Activated CD4-positive, alpha-beta T cell treated with anti-CD3 and anti-CD28 coated beads, Interleukin-2, amount 50 U/mL, for 24 hours (primary cell): Measurements from ENCODE around the gene HMGXB4.

Experiments used
- DNase-seq, 2 donors: peaks; one replicate each; pipeline ENCODE4 v3.0.0-alpha.2; 2020; ENCODE audit warnings: low read depth in 1 of 2, low spot score in 1 of 2

The HMGXB4 gene

DNA sequence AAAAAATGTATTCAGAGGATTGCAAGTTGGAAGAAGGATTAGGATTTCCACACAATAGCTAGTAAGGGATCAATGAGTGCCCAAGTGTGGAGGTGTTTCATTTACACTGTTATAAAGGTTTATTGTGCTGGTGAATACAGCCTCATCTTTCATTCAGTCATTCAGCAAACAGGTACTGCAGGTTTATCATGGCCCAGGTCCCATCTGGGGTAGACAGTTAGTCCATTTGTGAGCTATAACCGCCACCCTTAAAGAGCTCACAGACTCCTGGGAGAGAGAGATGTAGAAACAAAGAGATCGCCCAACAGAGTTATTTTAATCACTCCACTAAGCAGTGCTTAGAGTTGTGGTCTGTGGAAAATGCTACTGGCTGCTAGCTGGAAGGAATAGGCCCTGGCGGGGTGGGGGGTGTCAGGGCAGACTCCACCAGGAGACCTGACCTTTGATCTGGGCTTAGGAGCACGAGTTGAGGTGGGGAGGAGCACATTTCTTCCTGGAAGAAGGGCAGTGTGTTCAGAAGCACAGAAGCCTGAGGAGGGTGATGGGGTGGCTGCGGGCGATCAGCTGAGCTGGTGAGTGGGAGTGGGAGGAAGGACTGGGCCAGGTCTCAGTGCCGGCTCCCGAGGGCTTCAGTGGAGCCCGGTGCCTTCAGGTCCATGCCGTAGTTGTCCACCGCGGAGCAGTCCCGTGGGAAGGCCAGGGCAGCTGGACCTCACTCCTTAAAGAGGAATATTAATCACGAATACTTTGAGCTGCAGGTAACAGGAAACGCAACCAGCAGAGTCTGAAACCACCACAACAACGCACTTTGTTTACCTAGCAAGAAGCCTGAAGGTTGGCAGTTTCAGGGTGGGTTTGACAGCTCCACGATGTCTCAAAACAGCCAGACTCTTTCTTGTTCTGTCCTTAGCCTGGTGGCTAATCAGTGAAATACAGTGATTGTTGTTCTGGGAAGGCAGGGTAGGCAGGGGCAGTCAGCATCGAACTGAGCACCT lies 53.6 kb downstream of the HMGXB4 start:
- DNase-seq: no peak

DNA sequence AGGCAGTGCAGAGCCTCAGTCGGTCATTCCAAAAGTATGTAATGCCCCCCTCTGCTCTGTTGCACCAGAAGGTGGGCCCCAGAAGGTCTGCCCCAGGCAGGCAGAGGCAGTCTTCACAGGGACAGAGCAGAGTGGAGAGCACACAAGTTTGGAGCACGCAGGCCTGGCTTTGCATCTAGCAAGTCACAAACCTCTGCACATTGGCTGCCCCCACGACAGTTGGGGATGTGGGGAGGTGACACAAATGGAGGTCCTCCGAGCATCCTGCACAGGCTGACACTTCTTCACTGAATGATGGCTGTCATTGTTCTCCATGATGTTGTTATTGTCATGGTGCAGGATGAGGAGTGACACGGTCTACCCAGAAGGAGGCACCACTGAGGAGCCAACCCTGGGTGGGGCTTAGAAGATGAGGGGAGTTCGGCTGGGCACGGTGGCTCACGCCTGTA lies 54.3 kb downstream of the HMGXB4 start:
- DNase-seq: no peak

DNA sequence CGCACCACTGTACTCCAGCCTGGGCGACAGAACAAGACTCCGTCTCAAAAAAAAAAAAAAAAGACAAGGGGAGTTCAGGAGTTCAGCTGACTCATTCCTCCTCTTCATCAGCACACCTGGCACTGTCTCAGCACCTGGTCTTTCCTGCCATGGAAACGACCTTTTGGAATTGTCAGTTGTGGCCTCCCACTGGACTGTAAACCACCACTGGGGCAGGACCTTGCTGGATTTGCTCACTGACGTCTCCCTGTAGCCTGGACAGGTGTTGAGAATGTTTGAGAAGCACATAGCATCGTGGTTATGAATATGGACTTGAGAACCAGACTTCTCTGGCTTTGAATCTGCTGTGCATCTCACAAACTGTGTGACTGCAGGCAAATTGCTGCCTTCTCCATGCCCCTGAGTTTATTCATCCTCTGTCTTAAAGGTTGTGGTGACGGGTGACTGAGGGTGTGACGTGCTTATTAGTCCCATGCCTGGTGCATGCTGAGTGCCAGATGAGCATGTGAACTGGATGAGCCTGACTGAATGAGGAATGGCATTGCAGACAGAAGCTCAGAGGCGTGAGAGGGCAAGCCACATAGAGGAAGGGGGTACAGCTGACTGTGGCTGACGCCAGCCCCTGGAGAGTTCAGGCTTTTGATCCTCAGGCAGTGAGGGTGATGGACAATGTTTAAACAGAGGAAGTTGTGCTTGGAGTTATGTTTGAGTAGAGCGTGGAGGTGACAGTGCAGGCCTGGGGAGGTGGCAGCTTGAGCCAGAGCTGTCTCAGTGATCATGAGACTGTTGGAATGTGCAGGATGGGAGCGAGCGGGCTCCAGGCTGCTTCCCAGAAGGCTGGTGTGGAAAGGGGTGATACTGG lies 55.1 kb downstream of the HMGXB4 start:
- DNase-seq: no peak

DNA sequence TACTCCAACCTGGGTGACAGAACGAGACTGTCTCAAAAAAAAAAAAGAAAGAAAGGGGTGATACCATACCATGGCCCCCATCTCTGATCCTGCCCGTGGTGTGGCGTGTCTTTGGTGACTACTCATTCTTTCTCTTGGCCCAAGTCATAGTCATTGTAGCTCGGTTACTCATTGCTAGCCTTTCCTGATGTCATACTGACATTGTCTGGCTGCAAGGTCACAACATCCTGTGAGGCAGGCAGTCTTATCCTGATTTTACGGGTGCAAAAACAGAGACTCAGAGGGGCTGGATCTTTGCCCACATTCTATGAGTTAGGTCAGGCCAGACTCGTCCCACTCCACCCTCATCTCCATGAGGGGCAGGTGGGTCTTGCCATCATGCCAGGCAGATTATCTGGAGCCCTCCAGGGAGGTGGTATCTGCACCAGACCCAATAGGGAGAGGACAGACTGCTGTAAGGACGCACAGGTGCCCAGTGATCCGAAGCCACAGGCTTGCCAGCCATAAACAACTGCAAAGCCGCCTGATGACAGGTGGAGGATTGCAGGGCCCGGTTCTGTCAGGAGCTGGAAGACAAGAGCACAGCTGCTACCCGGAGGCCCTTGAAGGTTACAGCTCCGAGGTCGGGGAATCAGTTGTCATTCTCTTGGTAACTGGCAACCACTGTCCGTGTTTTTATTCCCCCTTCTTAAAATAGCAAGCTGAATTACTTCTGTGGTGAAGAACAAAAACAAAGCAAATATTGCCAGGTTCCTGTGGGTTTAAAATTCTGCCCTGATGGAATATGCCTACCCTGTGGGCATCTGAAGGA lies 56.2 kb downstream of the HMGXB4 start:
- DNase-seq: no peak

DNA sequence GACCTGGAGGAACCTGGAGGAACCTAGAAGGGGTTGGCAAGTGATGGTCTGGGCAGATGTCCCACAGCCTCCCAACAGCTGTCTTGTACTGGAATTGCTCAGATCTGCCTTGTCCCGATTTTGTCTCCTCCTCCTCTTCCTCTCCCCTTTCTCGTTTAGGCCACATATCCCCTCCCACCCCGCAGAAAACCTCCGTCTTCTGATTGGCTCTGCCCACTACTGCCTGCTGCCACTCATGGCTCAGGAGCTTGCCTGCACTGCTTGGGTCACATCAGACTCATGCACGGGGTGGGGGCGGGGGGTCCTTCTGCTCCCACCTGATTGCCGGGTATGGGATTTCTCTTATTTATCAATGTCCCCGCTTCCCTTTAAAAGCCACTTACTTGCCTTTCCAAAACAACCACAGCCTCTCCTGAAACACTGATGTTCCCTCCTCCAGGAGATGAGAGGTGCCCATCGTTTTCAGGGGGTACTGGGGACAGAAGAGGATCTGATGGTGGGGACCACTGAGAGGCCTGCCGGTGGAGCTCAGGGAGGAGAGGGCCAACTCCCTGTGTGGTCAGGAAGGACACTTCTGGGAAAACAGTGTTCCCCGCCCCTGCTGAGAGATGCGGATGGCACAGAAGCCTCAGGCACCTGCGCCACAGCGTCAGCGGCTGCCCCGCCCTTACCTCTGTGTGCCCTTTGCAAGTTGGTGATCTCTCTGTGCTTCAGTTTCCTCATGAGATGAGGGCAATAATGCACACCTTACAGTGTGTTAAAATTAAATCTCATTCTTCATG lies 57.1 kb downstream of the HMGXB4 start:
- DNase-seq: no peak

DNA sequence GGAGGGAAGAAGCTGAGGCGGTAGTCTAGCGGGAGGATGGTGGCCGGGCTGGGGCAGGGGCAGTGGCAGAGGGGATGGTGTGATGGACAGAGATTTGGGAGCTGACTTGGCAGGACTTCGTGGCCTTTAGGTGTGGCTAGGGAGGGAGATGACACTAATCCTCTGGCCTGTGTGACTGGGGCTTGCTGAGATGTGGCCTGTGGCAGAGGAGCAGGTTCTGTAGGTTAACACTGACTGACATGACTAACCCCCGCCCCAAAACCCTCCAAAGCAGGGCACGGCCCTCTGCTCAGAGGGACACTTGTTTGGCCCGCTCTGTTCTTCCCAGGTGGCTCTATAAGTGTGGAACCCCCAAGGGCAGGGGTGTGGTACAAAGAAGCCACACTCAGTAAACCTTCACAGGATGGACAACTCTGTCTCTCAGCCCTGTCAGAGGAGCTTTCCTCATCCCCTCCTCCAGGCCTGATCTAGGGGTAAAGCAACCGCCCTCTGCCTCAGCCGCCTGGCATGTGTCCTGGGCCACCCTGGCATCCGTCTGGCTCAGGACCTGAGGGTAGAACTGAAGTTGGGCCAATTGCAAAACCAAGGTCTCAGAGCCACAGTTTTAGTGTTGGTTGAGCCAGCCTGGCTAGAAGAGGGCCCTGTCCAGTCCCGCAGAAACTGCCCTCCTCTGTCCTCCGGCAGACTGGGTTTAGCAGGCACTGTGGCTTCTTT lies 58.0 kb downstream of the HMGXB4 start:
- DNase-seq: no peak

DNA sequence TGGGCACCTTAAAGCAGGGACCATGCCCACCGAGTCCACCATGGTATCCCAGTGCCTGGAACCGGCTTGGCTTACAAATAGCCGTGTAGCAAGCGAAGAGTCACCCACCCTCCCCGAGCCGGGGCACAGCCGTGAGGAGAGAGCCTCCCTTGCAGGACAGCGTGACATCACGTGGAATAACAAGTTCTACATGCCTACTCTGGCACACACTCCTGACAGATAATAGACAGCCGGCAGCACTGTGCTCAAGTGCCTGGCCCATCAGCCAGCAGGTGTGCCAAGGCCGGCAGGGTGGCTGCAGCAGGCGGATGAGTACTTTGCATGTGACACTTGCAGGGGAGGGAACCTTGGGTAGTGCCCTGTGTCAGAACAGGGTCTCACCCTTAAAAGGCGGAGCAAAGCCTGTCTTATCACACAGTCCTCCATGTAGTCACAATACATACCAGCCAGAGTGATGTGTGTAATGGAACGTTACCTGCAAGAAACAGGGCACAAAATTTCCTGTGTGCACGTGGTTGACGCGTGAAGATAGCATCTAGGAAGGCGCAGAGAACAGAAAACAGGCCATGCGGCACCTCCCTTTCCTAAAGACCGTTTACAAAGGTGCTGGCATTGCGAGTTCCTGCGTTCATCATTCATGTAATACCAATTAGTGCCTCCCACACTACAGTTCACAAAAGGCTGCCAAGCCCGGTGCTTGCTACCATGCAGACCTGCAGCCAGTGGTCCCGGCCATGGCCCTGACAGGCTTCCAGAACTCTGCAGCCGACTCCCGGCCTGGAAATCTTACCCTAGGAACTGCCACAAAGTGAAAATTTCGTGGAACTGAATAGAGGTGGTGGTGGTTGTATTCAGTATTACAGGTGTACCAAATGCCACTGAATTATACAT lies 58.8 kb downstream of the HMGXB4 start:
- DNase-seq: no peak

DNA sequence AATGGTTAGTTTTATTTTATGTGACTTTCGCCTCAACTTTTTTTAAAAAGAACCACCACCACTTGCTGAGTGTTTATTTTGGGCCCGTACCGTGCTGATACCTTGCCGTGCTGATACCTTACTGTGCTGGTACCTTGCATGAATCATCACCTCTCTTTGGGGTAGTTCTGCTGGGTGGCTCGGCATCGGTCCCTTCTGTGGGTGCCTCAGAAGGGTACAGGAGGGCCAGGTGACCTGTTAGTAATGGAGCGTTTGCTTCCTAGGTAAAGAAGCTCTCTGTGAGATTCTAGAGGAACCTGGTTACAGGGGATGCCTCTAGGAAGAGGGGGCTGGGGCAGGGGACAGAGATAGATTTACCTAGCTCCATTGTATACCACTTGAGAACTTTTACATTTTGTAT lies 59.5 kb downstream of the HMGXB4 start:
- DNase-seq: no peak

DNA sequence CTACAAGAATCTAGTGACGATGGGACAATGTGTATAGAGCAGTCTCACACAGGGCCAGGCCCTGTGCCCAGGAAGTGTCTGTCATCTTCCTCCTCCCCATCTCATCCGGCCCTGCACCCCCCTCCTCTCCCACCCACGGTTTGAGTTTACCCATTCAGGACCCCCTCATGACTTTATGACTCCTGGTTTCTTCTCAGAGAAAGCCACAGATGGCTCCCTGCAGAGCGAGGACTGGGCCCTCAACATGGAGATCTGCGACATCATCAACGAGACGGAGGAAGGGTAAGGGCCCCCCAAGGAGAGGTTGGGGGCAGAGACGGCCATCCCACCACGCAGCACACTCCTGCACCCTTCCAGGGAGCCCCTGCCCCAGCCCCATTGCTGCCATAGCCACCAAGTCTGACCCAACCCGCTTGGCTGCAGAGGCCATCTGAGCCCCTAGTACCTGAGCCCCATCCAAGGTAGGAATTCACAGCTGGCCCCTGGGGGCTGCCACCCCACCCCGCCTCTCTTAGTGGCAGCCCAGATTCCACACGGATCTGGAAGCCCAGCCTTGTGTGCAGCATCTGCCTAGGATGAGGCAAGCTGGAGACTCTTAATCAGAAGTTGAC lies 60.5 kb downstream of the HMGXB4 start:
- no peak for DNase-seq

DNA sequence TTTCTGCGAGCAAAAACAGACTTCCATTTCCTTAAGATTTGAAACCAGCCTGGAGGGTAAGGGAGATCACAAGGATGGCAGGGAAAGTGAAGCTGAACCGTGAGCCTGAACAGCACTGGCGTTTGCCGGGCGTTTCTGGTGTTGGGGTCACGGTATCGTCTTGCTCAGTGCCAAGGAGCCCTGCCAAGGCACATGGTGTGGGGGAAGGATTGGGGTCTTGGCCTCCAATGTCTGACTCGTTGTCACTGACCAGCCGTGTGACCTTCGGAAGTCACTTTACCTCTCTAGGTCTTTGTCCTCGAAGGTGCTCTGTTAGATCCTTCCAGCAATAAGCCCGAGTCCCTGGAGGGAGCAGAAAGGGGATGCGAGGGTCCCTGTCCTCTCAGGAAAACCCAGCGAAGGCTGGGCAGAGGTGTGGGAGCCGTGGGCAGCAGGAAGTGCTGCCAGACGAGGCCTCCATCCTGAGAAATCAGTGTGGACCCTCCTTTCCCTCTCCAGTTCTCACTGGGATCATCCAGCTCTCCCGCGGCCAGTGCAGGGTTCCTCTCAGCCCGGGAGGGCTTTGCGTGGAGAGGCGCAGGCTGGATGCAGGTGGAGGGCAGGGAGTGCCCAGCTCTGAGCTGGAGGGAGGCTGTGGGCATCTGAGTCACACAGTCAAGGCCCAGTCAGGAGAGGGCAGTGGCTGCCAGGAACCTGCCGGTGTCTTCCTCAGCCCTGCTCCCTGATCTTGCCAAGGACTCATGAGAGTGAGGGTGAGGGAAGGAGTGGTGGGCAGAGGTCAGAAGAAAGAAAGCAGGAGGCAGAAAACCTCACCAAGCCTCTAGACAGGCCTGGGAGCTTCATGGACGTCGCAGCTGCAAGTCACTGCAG lies 61.3 kb downstream of the HMGXB4 start:
- DNase-seq: no peak

DNA sequence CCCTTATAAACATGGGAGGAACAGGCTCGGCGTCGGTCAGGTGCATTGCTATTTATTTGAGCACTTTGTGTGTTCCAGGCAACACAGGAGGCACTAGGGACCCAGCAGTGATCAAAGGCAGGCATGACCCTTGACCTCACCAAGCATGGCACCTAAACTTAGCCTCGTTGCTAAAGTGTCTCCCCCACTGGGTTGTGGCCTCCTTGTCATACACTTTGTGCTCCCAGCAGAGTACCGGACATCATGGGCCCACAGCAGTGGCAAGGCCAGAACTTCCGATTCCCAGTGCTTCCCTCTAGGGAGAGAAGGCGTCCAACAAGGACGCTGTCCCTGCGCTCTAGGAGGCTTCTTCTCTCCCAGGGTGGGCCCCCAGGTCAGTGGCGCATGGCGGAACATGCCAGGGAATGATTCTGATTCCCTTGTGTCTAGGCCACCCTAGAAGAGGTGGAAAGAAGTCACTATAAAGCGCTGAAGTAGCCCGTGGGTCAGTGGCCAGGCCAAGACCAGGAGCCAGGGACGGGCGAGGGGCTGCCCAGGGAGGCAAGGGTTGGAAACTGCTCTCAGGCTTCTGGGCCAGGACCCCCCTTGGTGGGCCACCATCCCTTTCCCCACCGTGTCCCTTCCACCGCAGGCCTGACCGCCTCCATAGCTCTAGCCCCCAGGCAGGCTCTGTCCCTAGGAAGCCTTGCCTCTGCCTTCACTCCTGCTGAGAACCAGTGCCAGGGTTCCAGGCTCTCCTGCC lies 62.1 kb downstream of the HMGXB4 start:
- no peak for DNase-seq

DNA sequence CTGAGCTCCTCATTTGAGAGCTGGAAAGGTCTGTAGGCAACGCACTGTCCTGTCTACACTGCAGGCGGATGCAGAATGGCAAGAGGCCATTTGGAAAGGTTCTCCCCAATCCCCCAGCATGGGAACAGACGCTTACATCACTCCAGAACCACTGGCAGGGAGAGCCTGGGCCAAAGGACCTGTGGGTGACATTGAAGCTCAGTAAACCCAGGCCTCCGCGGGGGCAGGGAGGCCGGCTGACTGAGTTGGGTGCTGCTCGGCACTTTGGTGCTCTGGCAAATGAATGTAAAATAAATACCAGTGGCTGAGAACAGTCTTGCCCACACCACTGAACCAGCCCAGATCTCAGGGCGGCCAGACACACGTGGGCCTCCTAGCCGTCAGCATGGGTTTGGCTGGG lies 64.8 kb downstream of the HMGXB4 start:
- no peak for DNase-seq

DNA sequence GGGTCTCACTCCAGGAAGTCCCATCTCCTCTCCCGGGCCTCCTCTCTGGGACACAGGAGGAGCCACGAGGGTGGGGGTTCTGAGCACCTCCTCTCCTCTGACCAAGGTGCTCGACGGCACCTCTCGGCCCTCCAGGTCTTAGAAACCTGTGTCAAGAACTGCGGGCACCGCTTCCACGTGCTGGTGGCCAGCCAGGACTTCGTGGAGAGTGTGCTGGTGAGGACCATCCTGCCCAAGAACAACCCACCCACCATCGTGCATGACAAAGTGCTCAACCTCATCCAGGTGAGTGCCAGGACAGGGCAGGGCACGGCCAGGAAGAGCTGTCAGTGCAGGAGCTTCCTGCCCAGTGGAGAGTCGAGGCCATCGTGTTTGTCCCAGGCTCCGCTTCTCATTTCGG lies 65.6 kb downstream of the HMGXB4 start:
- DNase-seq: no peak

DNA sequence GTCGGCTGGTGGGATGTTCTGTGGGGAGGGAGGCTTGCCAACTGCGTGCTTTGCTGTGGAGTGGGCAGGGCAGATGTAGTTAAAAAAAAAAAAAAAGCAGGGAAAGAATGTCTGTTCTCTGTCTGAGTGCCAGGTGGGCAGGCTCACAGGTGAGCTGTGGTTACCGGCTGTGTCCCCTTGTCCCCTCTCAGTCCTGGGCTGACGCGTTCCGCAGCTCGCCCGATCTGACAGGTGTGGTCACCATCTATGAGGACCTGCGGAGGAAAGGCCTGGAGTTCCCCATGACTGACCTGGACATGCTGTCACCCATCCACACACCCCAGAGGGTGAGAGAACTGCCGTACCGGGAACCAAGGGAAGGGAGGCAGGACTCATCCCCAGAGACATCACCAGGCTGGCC lies 66.0 kb downstream of the HMGXB4 start:
- DNase-seq: no peak

DNA sequence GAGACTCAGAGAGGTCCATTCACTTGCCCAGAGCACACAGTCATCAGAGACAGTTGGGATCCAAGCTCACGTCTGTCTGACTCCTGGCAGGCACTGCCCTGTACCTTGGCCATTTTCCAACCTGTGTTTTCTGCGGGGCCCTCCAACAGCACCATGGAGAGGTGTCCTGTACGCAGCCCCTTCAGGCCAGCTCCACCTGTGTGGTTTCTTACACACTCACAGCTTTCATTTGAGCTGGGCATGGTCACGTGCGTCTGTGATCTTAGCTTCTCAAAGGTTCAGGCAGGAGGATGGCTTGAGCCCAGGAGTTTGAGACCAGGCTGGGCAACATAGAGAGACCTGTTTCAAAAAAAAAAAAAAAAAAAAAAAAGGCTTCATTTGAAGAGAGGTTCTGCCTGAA lies 66.8 kb downstream of the HMGXB4 start:
- DNase-seq: no peak

DNA sequence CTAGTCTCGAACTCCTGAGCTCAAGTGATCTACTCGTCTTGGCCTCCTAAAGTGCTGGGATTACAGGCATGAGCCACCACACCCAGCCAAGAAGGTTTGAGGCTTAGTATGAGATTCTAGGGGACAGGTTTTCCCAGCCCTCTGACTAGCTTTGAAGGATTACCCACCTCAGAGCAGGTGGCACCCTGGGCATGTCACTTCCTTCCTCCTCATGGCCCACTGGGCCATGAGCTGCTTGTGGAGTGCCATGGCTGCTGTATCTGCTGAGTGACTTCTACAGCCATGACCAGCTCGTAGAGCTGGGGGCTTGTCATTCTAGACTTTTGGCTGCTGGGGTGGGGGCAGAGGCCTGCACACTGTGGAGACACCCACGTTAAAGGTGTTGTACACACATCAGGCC lies 67.5 kb downstream of the HMGXB4 start:
- no peak for DNase-seq

DNA sequence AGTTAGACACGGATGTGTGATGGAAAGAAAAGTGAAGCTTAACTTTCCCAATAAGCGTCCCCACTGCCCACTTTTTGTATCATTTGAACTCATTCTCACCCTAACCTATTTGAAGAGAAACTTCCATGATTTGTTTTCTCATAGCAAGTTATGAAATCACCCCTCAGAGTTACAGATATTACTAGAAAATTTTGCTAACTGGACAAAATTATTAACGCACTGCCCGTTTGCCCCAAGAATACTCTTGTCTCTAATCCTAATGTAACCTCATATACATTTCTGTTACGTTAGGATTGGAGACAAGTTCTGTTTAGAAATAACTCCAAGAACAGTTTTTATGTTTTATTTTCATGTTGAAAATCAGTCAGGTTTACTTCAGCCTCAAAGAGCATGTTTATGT lies 67.9 kb downstream of the HMGXB4 start:
- DNase-seq: no peak
